ENCODE measurements around the gene APOBEC3B. TPM values are rescaled to one million over a fixed set of nuclear protein-coding genes. Genes with fewer than 3 reads are reported as not detected.
"Not testable (repeated sequence)": the region's sequence is repeated elsewhere in the genome, so short reads cannot be mapped to it uniquely, and the experiment has no call there.

The APOBEC3B gene
- total and polyA plus RNA-seq, 2 donors (not counting 1 experiment from before 2014, with no cell fraction given), result 2.4 to 7.9 TPM

- H4K20me1 ChIP-seq (ENCODE audit: control insufficient read depth, insufficient read depth, low read length, poor library complexity, severe bottlenecking); H3K27me3 Mint-ChIP-seq; H3K27ac ChIP-seq (ENCODE audit: low read length in 2 of 2); intact Hi-C loops (cut with micrococcal nuclease); DNase-seq; H3K4me2 ChIP-seq (replicated peaks; ENCODE audit: low read depth, low read length, poor library complexity, severe bottlenecking); H3K9me3 Mint-ChIP-seq (ENCODE audit: insufficient read depth); H2AFZ ChIP-seq (ENCODE audit: insufficient read depth, low read depth, low read length, poor library complexity, severe bottlenecking); H3K27me3 ChIP-seq (replicated peaks in 1 of 4; ENCODE audit: control extremely low read depth in 1 of 4, control insufficient read depth in 3 of 4, insufficient read depth in 4 of 4, low read length in 3 of 4); POLR2A ChIA-PET; H3K27ac Mint-ChIP-seq; H3K4me3 Mint-ChIP-seq; ATAC-seq (ENCODE audit: low read depth); H3K36me3 ChIP-seq (replicated peaks in 1 of 2; ENCODE audit: control extremely low read depth in 1 of 2, control insufficient read depth in 1 of 2, extremely low read depth in 1 of 2, insufficient read depth in 2 of 2, low read length in 1 of 2); H3K9ac ChIP-seq (ENCODE audit: low read length); H3K4me3 ChIP-seq (ENCODE audit: control extremely low read depth in 1 of 5, extremely low read depth in 1 of 5, insufficient read depth in 1 of 5, low read depth in 2 of 5, low read length in 4 of 5); H3K9me3 ChIP-seq (ENCODE audit: control extremely low read depth in 1 of 3, control insufficient read depth in 2 of 3, insufficient read depth in 1 of 3, low read length in 2 of 3): not testable (repeated sequence)
- 100% methylated on average over 5 of the region's 8 CpGs for WGBS (ENCODE audit: insufficient coverage)
- Histone ChIP-seq H3K4me1 (ENCODE audit: control insufficient read depth in 2 of 2, insufficient read depth in 2 of 2, low read length in 2 of 2) (peaks cover 7 to 15% of the 10 kb centered on the region in 2 donors), H3K79me2 (ENCODE audit: control insufficient read depth, insufficient read depth, low read length) (peaks cover 51% of the 10 kb centered on the region)
- CTCF ChIA-PET, result interaction anchor here (0.7 to 10.2 kb wide), 9 partner anchors 11 to 520 kb away, joined by 3 to 167 read pairs (median 4); partner anchors contain the start of gene CBX6
- peaks cover 29% of the 10 kb centered on the region for H3K4me1 Mint-ChIP-seq
Observed at GRCh38 chr22:39008271-39008850, 26.2 kb downstream of the APOBEC3B start.

GRCh38 chr22:39010946-39011345 is 28.8 kb downstream of the APOBEC3B start:
- Histone ChIP-seq H3K27me3 (replicated peaks in 1 of 4; ENCODE audit: control extremely low read depth in 1 of 4, control insufficient read depth in 3 of 4, insufficient read depth in 4 of 4, low read length in 3 of 4) (no peaks in the 10 kb centered on the region), H3K36me3 (replicated peaks in 1 of 2; ENCODE audit: control extremely low read depth in 1 of 2, control insufficient read depth in 1 of 2, extremely low read depth in 1 of 2, insufficient read depth in 2 of 2, low read length in 1 of 2) (no peaks in the 10 kb centered on the region), H3K79me2 (ENCODE audit: control insufficient read depth, insufficient read depth, low read length) (peaks cover 76% of the 10 kb centered on the region), H3K4me1 (ENCODE audit: control insufficient read depth in 2 of 2, insufficient read depth in 2 of 2, low read length in 2 of 2) (peaks cover 15 to 30% of the 10 kb centered on the region in 2 donors), H3K9me3 (ENCODE audit: control extremely low read depth in 1 of 3, control insufficient read depth in 2 of 3, insufficient read depth in 1 of 3, low read length in 2 of 3) (no peaks in the 10 kb centered on the region), H2AFZ (ENCODE audit: insufficient read depth, low read depth, low read length, poor library complexity, severe bottlenecking) (peak overlapping the region; percentile 33), H3K4me3 (ENCODE audit: control extremely low read depth in 1 of 5, extremely low read depth in 1 of 5, insufficient read depth in 1 of 5, low read depth in 2 of 5, low read length in 4 of 5) (no peak overlapping the region), H4K20me1 (ENCODE audit: control insufficient read depth, insufficient read depth, low read length, poor library complexity, severe bottlenecking) (no peaks in the 10 kb centered on the region), H3K27ac (ENCODE audit: low read length in 2 of 2) (peak overlapping the region in 1 of 2 donors; percentile 25), H3K9ac (ENCODE audit: low read length) (no peak overlapping the region), H3K4me2 (replicated peaks; ENCODE audit: low read depth, low read length, poor library complexity, severe bottlenecking) (no peak overlapping the region)
- H3K4me3 Mint-ChIP-seq, result no peak overlapping the region
- POLR2A ChIA-PET, result interaction anchor here (1.0 kb wide), 1 partner anchor 30 kb away, joined by 3 read pairs; no protein-coding TSS in a partner anchor
- no peak for TF ChIP-seq EZH2 (IDR thresholded peaks at IDR 0.05; ENCODE audit: borderline replicate concordance, insufficient read depth, low read depth, low read length, poor library complexity, severe bottlenecking)
- no peak for TF ChIP-seq CTCF (IDR thresholded peaks at IDR 0.05)
- ATAC-seq (ENCODE audit: low read depth) (no peak), DNase-seq (no peak)
- intact Hi-C loops (cut with micrococcal nuclease), result no loop called here
- H3K27ac Mint-ChIP-seq, result peak overlapping the region; percentile 33
- H3K9me3 Mint-ChIP-seq (ENCODE audit: insufficient read depth), result no peaks in the 10 kb centered on the region
- H3K27me3 Mint-ChIP-seq, result no peaks in the 10 kb centered on the region
- 92% methylated on average over 10 of the region's 15 CpGs for WGBS (ENCODE audit: insufficient coverage)
- CTCF ChIA-PET, result interaction anchor here (1.1 to 9.5 kb wide), 3 partner anchors 8 to 111 kb away, joined by 3 to 150 read pairs (median 10); no protein-coding TSS in a partner anchor
- peaks cover 39% of the 10 kb centered on the region for H3K4me1 Mint-ChIP-seq
